Subcutaneous abdominal adipose tissue (tissue), 5 donors: ENCODE data around the gene HCFC2.

Source experiments
- H3K27ac ChIP-seq: one replicate; pipeline ENCODE4 v1.7.0; 2013; ENCODE audit warnings: low read depth, mild to moderate bottlenecking, inconsistent platforms, low read length, moderate library complexity
- H3K27me3 ChIP-seq, 5 donors: one replicate each; pipeline ENCODE4 v1.7.0; 2013; ENCODE audit warnings: low read length in 5 of 5, inconsistent platforms in 1 of 5; ENCODE audit not compliant: control insufficient read depth in 5 of 5, insufficient read depth in 4 of 5
- H3K36me3 ChIP-seq, 5 donors: one replicate each; pipeline ENCODE4 v1.7.0; 2013; ENCODE audit warnings: low read length in 5 of 5; ENCODE audit not compliant: control insufficient read depth in 5 of 5, insufficient read depth in 5 of 5
- H3K4me1 ChIP-seq, 5 donors: one replicate each; pipeline ENCODE4 v1.7.0; 2013; ENCODE audit warnings: low read length in 5 of 5, mild to moderate bottlenecking in 3 of 5, moderate library complexity in 1 of 5; ENCODE audit not compliant: control insufficient read depth in 5 of 5, insufficient read depth in 5 of 5
- H3K4me3 ChIP-seq, 5 donors: one replicate each; pipeline ENCODE4 v1.7.0; 2013; ENCODE audit warnings: low read length in 5 of 5, low read depth in 1 of 5
- H3K9ac ChIP-seq, 5 donors: one replicate each; pipeline ENCODE4 v1.7.0; 2013; ENCODE audit warnings: low read length in 5 of 5, mild to moderate bottlenecking in 4 of 5, moderate library complexity in 3 of 5
- H3K9me3 ChIP-seq, 5 donors: one replicate each; pipeline ENCODE4 v1.7.0; 2013; ENCODE audit warnings: low read length in 5 of 5; ENCODE audit not compliant: control insufficient read depth in 5 of 5
- donor health status: healthy.
- donor health status: healthy.
- donor health status: healthy.
- donor health status: healthy.
- donor health status: healthy.

The HCFC2 gene

DNA sequence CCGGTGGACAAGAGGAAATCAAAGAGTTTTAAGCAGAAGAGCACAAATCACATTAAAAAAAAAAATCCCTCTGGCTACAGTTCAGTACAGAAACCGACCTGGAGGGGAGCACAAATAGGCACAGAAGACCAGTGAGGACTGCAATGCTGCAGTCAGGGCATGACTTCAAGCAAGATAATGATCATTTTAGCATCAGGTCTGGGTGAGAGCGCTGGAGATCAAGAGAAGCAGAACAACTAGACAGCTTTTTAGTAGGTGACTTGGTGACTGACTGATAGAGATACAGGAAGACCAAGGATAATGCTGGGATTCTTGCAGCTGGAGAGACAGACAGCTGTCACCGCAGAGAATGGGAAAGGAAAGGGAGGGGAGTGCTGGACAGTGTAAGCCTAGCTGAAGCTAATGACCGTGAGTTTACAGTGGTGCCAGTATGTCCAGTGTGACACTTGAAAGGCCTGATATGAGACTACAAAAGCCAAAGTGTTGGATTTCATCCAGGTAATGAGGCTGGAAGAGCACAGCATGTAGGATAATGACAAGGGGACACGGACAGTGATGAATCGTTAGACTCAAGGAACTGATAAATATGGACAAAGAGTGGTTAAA, 68.1 kb downstream of the HCFC2 start:
- Histone ChIP-seq H3K9me3 (no peaks in the 10 kb centered on the region), H3K36me3 (peaks cover 16 to 42% (median 22%) of the 10 kb centered on the region in 5 donors), H3K27ac (no peak overlapping the region), H3K9ac (peak overlapping the region in 1 of 5 donors; percentile 11), H3K4me3 (no peak overlapping the region), H3K4me1 (peaks cover 4 to 22% (median 16%) of the 10 kb centered on the region in 5 donors), H3K27me3 (no peaks in the 10 kb centered on the region)

GRCh38 chr12:104133321-104133720, 69.0 kb downstream of the HCFC2 start:
- H3K4me1 ChIP-seq: peaks cover 4 to 22% (median 17%) of the 10 kb centered on the region in 5 donors
- H3K27ac ChIP-seq: no peak overlapping the region
- no peaks in the 10 kb centered on the region for H3K27me3 ChIP-seq
- H3K9ac ChIP-seq: no peak overlapping the region
- H3K9me3 ChIP-seq: no peaks in the 10 kb centered on the region
- H3K4me3 ChIP-seq: no peak overlapping the region
- peaks cover 11 to 36% (median 19%) of the 10 kb centered on the region in 5 donors for H3K36me3 ChIP-seq

DNA sequence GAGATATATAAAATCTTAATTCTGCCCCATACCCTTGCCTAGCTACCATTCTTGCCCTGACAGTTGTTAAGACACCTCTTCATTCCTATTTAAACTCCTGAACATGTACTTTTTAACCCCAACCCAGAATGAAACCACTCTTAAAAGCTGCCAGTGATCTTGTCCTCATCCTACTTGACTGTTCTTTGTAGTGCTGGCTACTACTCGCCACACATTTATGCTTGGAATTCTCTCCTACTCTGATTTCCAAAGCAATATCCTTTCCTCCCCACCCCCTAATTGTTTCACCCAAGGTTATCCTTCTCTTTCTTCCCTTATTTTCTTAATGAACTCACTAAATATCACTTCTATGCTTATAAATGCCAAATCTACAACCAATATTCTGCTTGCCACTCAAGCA, 69.5 kb downstream of the HCFC2 start:
- no peak overlapping the region for H3K4me3 ChIP-seq
- H3K27ac ChIP-seq: no peak overlapping the region
- no peaks in the 10 kb centered on the region for H3K9me3 ChIP-seq
- peaks cover 4 to 28% (median 22%) of the 10 kb centered on the region in 5 donors for H3K4me1 ChIP-seq
- H3K36me3 ChIP-seq: peaks cover 10 to 32% (median 16%) of the 10 kb centered on the region in 5 donors
- no peaks in the 10 kb centered on the region for H3K27me3 ChIP-seq
- H3K9ac ChIP-seq: no peak overlapping the region

DNA sequence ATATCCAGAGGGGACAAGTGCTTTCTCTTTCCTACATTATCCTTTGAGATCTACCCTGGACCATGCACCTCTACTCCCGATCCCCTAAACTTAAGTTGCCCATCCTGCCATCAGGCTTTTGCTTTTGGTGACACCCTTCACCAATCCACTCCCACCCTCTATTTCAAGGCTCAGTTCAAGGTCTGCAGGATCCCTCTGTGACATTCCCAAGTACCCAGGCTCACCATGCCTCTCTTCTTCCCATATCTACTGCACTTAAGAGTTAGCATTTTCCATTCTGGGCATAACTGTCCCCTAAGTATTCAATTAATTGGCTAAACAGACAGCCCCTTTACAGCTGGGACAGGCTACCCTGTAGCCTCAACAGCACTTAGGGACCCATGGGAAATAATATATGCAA, 70.6 kb downstream of the HCFC2 start:
- Histone ChIP-seq H3K4me3 (no peak overlapping the region), H3K36me3 (peaks cover 5 to 24% (median 14%) of the 10 kb centered on the region in 5 donors), H3K27ac (no peak overlapping the region), H3K27me3 (no peaks in the 10 kb centered on the region), H3K4me1 (peaks cover 4 to 30% (median 26%) of the 10 kb centered on the region in 5 donors), H3K9ac (no peak overlapping the region), H3K9me3 (no peaks in the 10 kb centered on the region)

DNA sequence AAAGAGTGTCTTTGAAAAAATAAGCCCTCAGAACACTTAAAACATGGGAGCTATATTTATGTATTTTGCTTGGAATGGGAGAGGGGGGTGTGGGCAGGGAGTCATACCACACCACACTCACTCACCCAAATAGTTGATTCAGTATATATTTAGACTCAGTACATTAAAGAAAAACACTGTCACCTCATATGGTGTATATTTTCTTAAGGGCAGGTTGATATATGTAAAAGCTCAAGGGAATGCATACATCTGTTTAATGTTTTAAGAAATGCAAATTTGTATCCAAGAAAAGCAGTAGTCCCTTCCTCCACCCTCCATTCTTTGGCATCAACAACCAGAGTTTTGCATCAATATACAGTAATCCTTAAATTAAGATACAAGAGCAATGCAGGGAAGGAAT, 72.2 kb downstream of the HCFC2 start:
- peak overlapping the region; percentile 67 for H3K27ac ChIP-seq
- H3K4me3 ChIP-seq: peak overlapping the region; percentile 75 to 91 (median 85)
- H3K36me3 ChIP-seq: peaks cover 5 to 24% (median 11%) of the 10 kb centered on the region in 5 donors
- H3K27me3 ChIP-seq: no peaks in the 10 kb centered on the region
- peak overlapping the region; percentile 50 to 97 (median 88) for H3K9ac ChIP-seq
- peaks cover 4 to 30% (median 26%) of the 10 kb centered on the region in 5 donors for H3K4me1 ChIP-seq
- no peaks in the 10 kb centered on the region for H3K9me3 ChIP-seq

DNA sequence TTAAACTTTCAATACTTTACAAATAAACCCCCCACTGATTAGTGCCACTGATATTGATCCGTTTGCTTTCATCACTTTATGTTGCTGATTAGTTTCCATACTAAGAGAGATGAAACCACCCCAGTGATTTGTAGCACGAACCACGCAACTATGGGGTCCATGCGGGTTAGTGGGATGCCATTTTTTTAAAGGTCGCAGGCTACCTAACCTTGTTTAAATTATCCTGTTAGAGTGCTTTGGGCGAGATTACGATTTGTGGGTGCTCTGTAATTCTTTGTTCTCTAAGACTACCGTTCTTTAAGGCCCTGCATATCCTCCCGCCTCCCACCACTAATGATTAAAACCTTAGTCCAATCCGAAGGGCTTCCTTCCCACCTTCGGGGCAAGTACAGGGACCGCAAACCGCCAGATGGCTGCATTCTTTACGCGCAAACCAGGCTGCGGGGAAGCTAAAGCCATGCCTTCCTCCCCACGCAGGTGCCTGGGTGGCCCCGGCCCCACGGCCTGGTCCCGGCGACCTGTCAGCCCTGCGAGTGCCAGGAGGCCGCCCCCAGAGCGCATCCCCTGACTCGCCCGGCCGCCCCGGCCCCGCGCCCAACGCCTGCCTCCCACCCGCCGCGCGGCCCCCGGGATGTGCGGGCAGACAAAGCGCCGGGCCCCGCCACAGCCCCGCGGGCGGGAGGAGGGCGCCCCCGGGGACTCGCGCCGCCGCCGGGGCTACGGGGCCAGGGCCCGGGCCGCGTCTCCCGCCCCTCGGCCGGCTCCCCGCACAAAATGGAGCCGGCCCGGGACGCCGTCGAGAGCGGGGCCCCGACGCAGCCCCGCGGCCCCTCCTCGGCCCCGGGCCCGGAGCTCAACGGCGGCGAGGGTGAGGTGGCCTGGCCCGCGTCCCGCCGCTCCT, 72.9 kb downstream of the HCFC2 start:
- Histone ChIP-seq H3K4me3 (peak overlapping the region; percentile 75 to 91 (median 85)), H3K9me3 (no peaks in the 10 kb centered on the region), H3K27me3 (no peaks in the 10 kb centered on the region), H3K27ac (peak overlapping the region; percentile 67), H3K4me1 (peaks cover 4 to 30% (median 26%) of the 10 kb centered on the region in 5 donors), H3K9ac (peak overlapping the region; percentile 50 to 97 (median 88)), H3K36me3 (peaks cover 5 to 18% (median 11%) of the 10 kb centered on the region in 5 donors)

GRCh38 chr12:104137902-104138796, 73.8 kb downstream of the HCFC2 start, which contains the start of gene NFYB:
Gene NFYB (minus strand): TSS chr12:104138210. CDS start chr12:104135453, 2,757 bp downstream.
- H3K9ac ChIP-seq: peak within 1 kb of the TSS; percentile 50 to 97 (median 88)
- peak within 1 kb of the TSS; percentile 74 for H3K27ac ChIP-seq
- no peaks in the 10 kb centered on the region for H3K9me3 ChIP-seq
- H3K4me3 ChIP-seq: peak within 1 kb of the TSS; percentile 75 to 91 (median 85)
- peaks cover 0 to 10% (median 5%) of the 10 kb centered on the region in 5 donors for H3K36me3 ChIP-seq
- H3K4me1 ChIP-seq: peaks cover 4 to 30% (median 26%) of the 10 kb centered on the region in 5 donors
- no peaks in the 10 kb centered on the region for H3K27me3 ChIP-seq

DNA sequence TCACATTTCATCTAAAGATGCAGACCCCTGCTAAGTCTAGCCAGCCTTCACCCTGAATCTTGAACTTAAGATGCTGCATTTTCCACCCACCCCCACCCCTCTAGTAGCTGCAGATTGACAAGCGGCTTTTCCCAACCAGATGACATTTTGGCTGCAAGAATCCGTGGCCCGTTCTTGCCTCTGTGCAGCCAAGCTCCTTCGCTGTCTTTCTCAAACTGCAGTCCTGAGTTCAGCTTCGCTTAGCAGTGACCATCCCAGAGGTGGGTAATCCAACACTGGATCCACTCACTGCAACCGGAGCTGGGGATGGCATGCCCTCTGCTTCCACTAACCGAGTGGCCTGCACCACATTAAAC, 74.4 kb downstream of the HCFC2 start:
- H3K4me1 ChIP-seq: peaks cover 4 to 30% (median 26%) of the 10 kb centered on the region in 5 donors
- peak overlapping the region; percentile 1 to 81 (median 70) for H3K9ac ChIP-seq
- peaks cover 0 to 5% (median 4%) of the 10 kb centered on the region in 5 donors for H3K36me3 ChIP-seq
- no peaks in the 10 kb centered on the region for H3K27me3 ChIP-seq
- H3K9me3 ChIP-seq: no peaks in the 10 kb centered on the region
- peak overlapping the region; percentile 46 to 58 (median 55) for H3K4me3 ChIP-seq
- peak overlapping the region; percentile 74 for H3K27ac ChIP-seq

GRCh38 chr12:104142543-104142942, 78.2 kb downstream of the HCFC2 start:
- H3K9ac ChIP-seq: no peak overlapping the region
- no peak overlapping the region for H3K4me3 ChIP-seq
- no peak overlapping the region for H3K27ac ChIP-seq
- no peaks in the 10 kb centered on the region for H3K27me3 ChIP-seq
- no peaks in the 10 kb centered on the region for H3K9me3 ChIP-seq
- H3K4me1 ChIP-seq: peaks cover 0 to 11% (median 9%) of the 10 kb centered on the region in 5 donors
- no peaks in the 10 kb centered on the region for H3K36me3 ChIP-seq
